Measurements from ENCODE around the gene ALKBH2. TPM values are rescaled to one million over a fixed set of nuclear protein-coding genes. Genes with fewer than 3 reads are reported as not detected.

ALKBH2 gene
- polyA plus RNA-seq, 1 experiment: 23.3 TPM

DNA sequence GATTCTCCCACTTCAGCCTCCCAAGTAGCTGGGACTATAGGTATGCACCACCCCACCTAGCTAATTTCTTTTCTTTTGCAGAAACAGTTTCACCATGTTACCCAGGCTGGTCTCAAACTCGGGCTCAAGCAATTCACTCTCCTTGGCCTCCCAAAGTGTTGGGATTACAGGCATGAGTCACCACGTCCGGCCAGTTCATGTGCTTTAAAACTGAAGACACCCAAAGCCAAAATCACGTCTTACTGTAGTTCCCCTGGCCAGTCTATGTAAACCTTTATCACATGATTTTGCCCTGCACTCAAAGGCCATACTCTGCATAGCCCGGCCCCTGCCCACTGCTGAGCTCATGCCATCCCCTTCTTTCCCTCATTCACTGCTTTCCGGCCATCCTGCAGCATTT lies 4.5 kb downstream of the ALKBH2 start:
- ChIA-PET CTCF (interaction anchor here (1.5 to 1.9 kb wide), 2 partner anchors 23 kb away, joined by 4 to 5 read pairs; no protein-coding TSS in a partner anchor), POLR2A (no interaction called here)
- no peaks in the 10 kb centered on the region for H3K27me3 ChIP-seq (ENCODE audit: control insufficient read depth, insufficient read depth, low read length)
- TF ChIP-seq, protein P1, sequence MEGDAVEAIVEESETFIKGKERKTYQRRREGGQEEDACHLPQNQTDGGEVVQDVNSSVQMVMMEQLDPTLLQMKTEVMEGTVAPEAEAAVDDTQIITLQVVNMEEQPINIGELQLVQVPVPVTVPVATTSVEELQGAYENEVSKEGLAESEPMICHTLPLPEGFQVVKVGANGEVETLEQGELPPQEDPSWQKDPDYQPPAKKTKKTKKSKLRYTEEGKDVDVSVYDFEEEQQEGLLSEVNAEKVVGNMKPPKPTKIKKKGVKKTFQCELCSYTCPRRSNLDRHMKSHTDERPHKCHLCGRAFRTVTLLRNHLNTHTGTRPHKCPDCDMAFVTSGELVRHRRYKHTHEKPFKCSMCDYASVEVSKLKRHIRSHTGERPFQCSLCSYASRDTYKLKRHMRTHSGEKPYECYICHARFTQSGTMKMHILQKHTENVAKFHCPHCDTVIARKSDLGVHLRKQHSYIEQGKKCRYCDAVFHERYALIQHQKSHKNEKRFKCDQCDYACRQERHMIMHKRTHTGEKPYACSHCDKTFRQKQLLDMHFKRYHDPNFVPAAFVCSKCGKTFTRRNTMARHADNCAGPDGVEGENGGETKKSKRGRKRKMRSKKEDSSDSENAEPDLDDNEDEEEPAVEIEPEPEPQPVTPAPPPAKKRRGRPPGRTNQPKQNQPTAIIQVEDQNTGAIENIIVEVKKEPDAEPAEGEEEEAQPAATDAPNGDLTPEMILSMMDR (IDR thresholded peaks at IDR 0.05; ENCODE audit: insufficient read depth, low read depth, low read length): no peak
- H3K4me3 ChIP-seq (ENCODE audit: low read depth, low read length): no peak overlapping the region
- DNase-seq (ENCODE audit: low read depth): no peak
- H3K36me3 ChIP-seq (ENCODE audit: control insufficient read depth, insufficient read depth, low read length): peaks cover 11% of the 10 kb centered on the region

DNA sequence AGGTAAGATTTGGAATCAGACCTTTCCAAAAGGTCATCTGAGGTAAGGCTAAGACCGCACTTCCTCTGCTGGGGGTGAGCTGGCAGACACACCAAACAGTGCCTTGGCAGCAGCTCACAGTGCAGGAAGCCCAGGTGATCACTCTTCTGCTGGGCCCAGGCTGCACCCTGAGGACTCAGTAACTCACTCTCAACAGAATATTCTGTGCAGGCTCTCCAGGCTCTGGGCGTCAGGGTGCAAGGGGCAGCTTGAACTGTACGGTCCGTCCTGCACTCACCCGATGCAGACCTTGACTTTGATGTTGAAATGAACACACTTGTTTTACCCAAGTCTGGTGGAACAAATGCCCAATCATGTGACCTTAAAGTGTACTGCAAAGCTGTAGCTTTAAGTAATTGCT lies 6.0 kb downstream of the ALKBH2 start:
- DNase-seq (ENCODE audit: low read depth): no peak
- Histone ChIP-seq H3K27me3 (ENCODE audit: control insufficient read depth, insufficient read depth, low read length) (no peaks in the 10 kb centered on the region), H3K4me3 (ENCODE audit: low read depth, low read length) (no peak overlapping the region), H3K36me3 (ENCODE audit: control insufficient read depth, insufficient read depth, low read length) (peaks cover 15% of the 10 kb centered on the region)
- TF ChIP-seq, protein P1 (IDR thresholded peaks at IDR 0.05; ENCODE audit: insufficient read depth, low read depth, low read length): no peak
- CTCF ChIA-PET: interaction anchor here (1.2 to 1.9 kb wide), 2 partner anchors 20 to 25 kb away, joined by 3 to 5 read pairs; no protein-coding TSS in a partner anchor
- POLR2A ChIA-PET: no interaction called here

DNA sequence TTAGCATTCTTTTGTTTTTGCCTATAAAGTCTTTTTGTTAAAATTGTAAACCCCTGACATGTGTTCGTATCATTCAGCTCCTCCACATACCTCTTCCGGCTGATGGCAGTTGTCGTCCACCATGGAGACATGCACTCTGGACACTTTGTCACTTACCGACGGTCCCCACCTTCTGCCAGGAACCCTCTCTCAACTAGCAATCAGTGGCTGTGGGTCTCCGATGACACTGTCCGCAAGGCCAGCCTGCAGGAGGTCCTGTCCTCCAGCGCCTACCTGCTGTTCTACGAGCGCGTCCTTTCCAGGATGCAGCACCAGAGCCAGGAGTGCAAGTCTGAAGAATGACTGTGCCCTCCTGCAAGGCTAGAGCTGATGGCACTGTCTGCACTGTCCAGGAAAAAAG lies 7.7 kb downstream of the ALKBH2 start:
- Histone ChIP-seq H3K27me3 (ENCODE audit: control insufficient read depth, insufficient read depth, low read length) (no peaks in the 10 kb centered on the region), H3K36me3 (ENCODE audit: control insufficient read depth, insufficient read depth, low read length) (peaks cover 15% of the 10 kb centered on the region), H3K4me3 (ENCODE audit: low read depth, low read length) (no peak overlapping the region)
- TF ChIP-seq, protein P1 (IDR thresholded peaks at IDR 0.05; ENCODE audit: insufficient read depth, low read depth, low read length): no peak
- ChIA-PET CTCF (interaction anchor here (1.0 to 1.4 kb wide), 2 partner anchors 7 to 9 kb away, joined by 4 read pairs; partner anchors contain the start of gene ALKBH2), POLR2A (no interaction called here)
- DNase-seq (ENCODE audit: low read depth): no peak

DNA sequence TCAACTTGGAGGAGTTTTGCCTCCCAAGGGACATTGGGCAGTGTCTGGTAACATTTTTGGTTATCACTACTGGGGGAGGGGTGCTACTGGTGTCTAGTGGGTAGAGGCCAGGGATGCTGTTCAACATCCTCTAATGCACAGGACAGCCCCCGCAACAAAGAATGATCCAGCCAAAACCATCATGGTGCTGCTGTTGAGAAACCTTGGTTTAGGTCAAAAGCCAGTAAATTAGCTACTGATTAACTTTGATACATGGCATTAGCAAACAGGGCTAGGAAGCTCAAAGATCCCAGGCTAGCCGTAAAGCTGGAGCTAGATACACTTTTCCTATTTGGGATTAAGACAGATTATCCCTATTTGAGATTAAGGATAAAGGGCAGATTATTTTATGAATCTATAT lies 8.8 kb downstream of the ALKBH2 start:
- peaks cover 13% of the 10 kb centered on the region for H3K36me3 ChIP-seq (ENCODE audit: control insufficient read depth, insufficient read depth, low read length)
- TF ChIP-seq, protein P1 (IDR thresholded peaks at IDR 0.05; ENCODE audit: insufficient read depth, low read depth, low read length): no peak
- H3K4me3 ChIP-seq (ENCODE audit: low read depth, low read length): no peak overlapping the region
- CTCF ChIA-PET: interaction anchor here (1.0 to 1.4 kb wide), 3 partner anchors 9 to 14 kb away, joined by 4 read pairs; partner anchors contain the start of gene ALKBH2
- DNase-seq (ENCODE audit: low read depth): no peak
- H3K27me3 ChIP-seq (ENCODE audit: control insufficient read depth, insufficient read depth, low read length): no peaks in the 10 kb centered on the region
- POLR2A ChIA-PET: no interaction called here

DNA sequence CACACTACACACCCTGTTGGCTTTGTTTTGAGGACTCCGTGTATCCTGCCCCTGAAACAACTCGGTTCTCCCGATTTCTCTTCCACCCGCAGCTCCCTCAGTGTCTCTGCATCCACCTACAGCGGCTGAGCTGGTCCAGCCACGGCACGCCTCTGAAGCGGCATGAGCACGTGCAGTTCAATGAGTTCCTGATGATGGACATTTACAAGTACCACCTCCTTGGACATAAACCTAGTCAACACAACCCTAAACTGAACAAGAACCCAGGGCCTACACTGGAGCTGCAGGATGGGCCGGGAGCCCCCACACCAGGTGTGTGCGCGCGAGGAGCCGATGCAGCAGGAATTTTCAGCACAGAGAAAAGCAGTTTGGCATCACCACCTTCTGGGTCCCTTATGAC lies 10.5 kb downstream of the ALKBH2 start:
- CTCF ChIA-PET: interaction anchor here (2.1 kb wide), 1 partner anchor 10 kb away, joined by 7 read pairs; no protein-coding TSS in a partner anchor
- POLR2A ChIA-PET: no interaction called here
- Histone ChIP-seq H3K27me3 (ENCODE audit: control insufficient read depth, insufficient read depth, low read length) (no peaks in the 10 kb centered on the region), H3K36me3 (ENCODE audit: control insufficient read depth, insufficient read depth, low read length) (peaks cover 11% of the 10 kb centered on the region), H3K4me3 (ENCODE audit: low read depth, low read length) (no peak overlapping the region)
- DNase-seq (ENCODE audit: low read depth): no peak
- TF ChIP-seq, protein P1 (IDR thresholded peaks at IDR 0.05; ENCODE audit: insufficient read depth, low read depth, low read length): no peak
